Endodermal cell (in vitro differentiated cells): ENCODE data around the gene ETV6. TPM values are rescaled to one million over a fixed set of nuclear protein-coding genes. Genes with fewer than 3 reads are reported as not detected.

Source experiments
- DNase-seq: peaks from one replicate; pipeline ENCODE4 v3.0.0-alpha.2; 2017
- H3K27ac ChIP-seq: 2 replicates; pipeline ENCODE4 v1.5.1; 2013; ENCODE audit warnings: mild to moderate bottlenecking, low read depth, low read length, moderate library complexity
- H3K27me3 ChIP-seq: 2 replicates; pipeline ENCODE4 v1.6.1; 2013; ENCODE audit warnings: mild to moderate bottlenecking, low read length, moderate library complexity; ENCODE audit not compliant: insufficient read depth, control insufficient read depth, poor library complexity, severe bottlenecking
- H3K36me3 ChIP-seq: 2 replicates; pipeline ENCODE4 v1.7.0; 2013; ENCODE audit warnings: mild to moderate bottlenecking, low read length, moderate library complexity; ENCODE audit not compliant: control insufficient read depth, insufficient read depth
- H3K4me1 ChIP-seq: one replicate; pipeline ENCODE4 v1.7.0; 2013; ENCODE audit warnings: low read length; ENCODE audit not compliant: control insufficient read depth, insufficient read depth
- H3K4me3 ChIP-seq: 2 replicates; pipeline ENCODE4 v1.5.1; 2013; ENCODE audit warnings: mild to moderate bottlenecking, low read length, moderate library complexity
- H3K9ac ChIP-seq: 2 replicates; pipeline ENCODE4 v1.6.1; 2013; ENCODE audit warnings: mild to moderate bottlenecking, low read length, moderate library complexity; ENCODE audit not compliant: poor library complexity, severe bottlenecking; ENCODE audit errors: extremely low read depth
- H3K9me3 ChIP-seq: 2 replicates; pipeline ENCODE4 v1.6.1; 2013; ENCODE audit warnings: mild to moderate bottlenecking, low read length, moderate library complexity; ENCODE audit not compliant: control insufficient read depth
- H3K27ac Mint-ChIP-seq: 2 replicates; pipeline ENCODE4 v1.8.0; 2020; ENCODE audit warnings: mixed read lengths
- H3K27me3 Mint-ChIP-seq: 2 replicates; pipeline ENCODE4 v1.8.0; 2021; ENCODE audit warnings: mild to moderate bottlenecking, mixed read lengths; ENCODE audit not compliant: insufficient read depth
- H3K36me3 Mint-ChIP-seq: 2 replicates; pipeline ENCODE4 v1.8.0; 2020; ENCODE audit warnings: low read depth, mixed read lengths
- H3K4me1 Mint-ChIP-seq: 2 replicates; pipeline ENCODE4 v1.8.0; 2020; ENCODE audit warnings: mixed read lengths
- H3K4me3 Mint-ChIP-seq: 2 replicates; pipeline ENCODE4 v1.8.0; 2020; ENCODE audit warnings: mild to moderate bottlenecking, moderate library complexity, mixed read lengths
- H3K9me3 Mint-ChIP-seq: 2 replicates; pipeline ENCODE4 v1.8.0; 2020; ENCODE audit warnings: mild to moderate bottlenecking, mixed read lengths
- CTCF ChIP-seq: fragments of 200-600 bp; sonication (generic); conservative IDR thresholded peaks from 2 replicates; pipeline ENCODE4 v1.5.0; 2021; ENCODE audit warnings: antibody characterized with exemption, mild to moderate bottlenecking
- WGBS, 2 experiments: methylation state at CpG; one replicate each; pipeline versions ENCODE4 v1.1.5 to v1.1.7; 2013; ENCODE audit warnings: missing lambda C conversion rate in 2 of 2, mixed read lengths in 1 of 2; ENCODE audit not compliant: insufficient coverage in 1 of 2, insufficient read length in 1 of 2; 5-methylcytosine and 5-hydroxymethylcytosine counted together
- total RNA-seq, 2 donors: library from RNA; stranded (reverse); fragmentation: NEBNext Ultra II Directional in 1 of 2; extraction: Animal tissue kit (Norgen Biotek cat#: 25700) in 1 of 2; gene quantifications; 2 replicates in 1 of 2; 3 replicates in 1 of 2; pipeline ENCODE4 v1.2.1, GENCODE V29; 2021

The ETV6 gene
- total RNA-seq, 2 donors from 2014 or later = 9.3 to 22.1 TPM

- Histone ChIP-seq H3K36me3 (no peaks in the 10 kb centered on the region), H3K4me1 (peaks cover 4% of the 10 kb centered on the region), H3K27ac (no peak overlapping the region), H3K9me3 (no peaks in the 10 kb centered on the region), H3K4me3 (no peak overlapping the region), H3K27me3 (peaks cover 54% of the 10 kb centered on the region), H3K9ac (no peak overlapping the region)
- no peaks in the 10 kb centered on the region for H3K36me3 Mint-ChIP-seq
- H3K27me3 Mint-ChIP-seq = peaks cover 10% of the 10 kb centered on the region
- TF ChIP-seq CTCF = no peak
- WGBS, 2 experiments = 88 to 92% methylated on average over 1 to 2 of the region's 2 CpGs
- H3K4me3 Mint-ChIP-seq = no peak overlapping the region
- peak; percentile 24 for DNase-seq
- no peaks in the 10 kb centered on the region for H3K9me3 Mint-ChIP-seq
- H3K4me1 Mint-ChIP-seq = peaks cover 27% of the 10 kb centered on the region
- H3K27ac Mint-ChIP-seq = no peak overlapping the region
Observed at GRCh38 chr12:11658791-11659190, 9.3 kb downstream of the ETV6 start.

GRCh38 chr12:11660624-11661023, 11.2 kb downstream of the ETV6 start:
- Mint-ChIP-seq H3K4me3 (no peak overlapping the region), H3K27me3 (peaks cover 13% of the 10 kb centered on the region), H3K27ac (no peak overlapping the region), H3K4me1 (peaks cover 27% of the 10 kb centered on the region), H3K9me3 (no peaks in the 10 kb centered on the region), H3K36me3 (peaks cover 5% of the 10 kb centered on the region)
- Histone ChIP-seq H3K4me3 (no peak overlapping the region), H3K4me1 (peaks cover 4% of the 10 kb centered on the region), H3K27me3 (peaks cover 63% of the 10 kb centered on the region), H3K9me3 (no peaks in the 10 kb centered on the region), H3K36me3 (no peaks in the 10 kb centered on the region), H3K9ac (no peak overlapping the region), H3K27ac (no peak overlapping the region)
- DNase-seq = no peak
- no peak for TF ChIP-seq CTCF
- WGBS, 2 experiments = 94 to 100% methylated on average over 1 of the region's 1 CpG

DNA sequence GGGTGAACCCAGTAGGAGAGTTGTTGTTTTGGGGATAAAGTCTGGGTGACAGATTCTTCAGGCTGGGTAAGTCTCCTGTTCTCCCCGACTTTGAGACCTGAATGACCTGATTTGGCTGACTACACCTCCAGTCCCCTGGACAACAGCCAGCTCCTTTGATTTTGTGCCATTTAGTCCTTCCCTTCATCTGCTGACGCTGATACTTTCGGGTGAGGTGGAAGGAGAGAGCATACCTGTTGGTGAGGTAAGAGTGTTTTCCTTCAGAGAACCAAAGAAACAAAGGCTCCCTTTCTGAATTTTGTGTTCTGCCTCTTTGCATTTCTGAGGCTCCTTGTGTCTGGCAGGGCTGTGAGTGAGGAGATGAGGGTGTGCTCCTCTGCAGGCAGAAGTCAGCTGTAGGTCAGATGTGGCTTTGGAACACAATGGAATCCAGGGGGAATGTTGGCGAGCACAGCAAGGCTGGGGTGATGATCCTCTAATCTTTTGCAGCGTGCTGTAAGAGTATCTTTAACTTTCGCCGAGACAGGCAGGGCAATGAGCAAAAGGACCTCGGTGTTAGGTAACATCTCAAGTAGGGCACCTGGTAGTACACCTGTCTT, 12.1 kb downstream of the ETV6 start:
- no peak overlapping the region for H3K4me3 Mint-ChIP-seq
- no peak overlapping the region for H3K27ac ChIP-seq
- DNase-seq = peak; percentile 68
- peaks cover 13% of the 10 kb centered on the region for H3K27me3 Mint-ChIP-seq
- peaks cover 37% of the 10 kb centered on the region for H3K4me1 Mint-ChIP-seq
- H3K36me3 ChIP-seq = no peaks in the 10 kb centered on the region
- TF ChIP-seq CTCF = no peak
- H3K9me3 Mint-ChIP-seq = no peaks in the 10 kb centered on the region
- no peak overlapping the region for H3K4me3 ChIP-seq
- 77 to 85% methylated on average over 5 to 8 of the region's 8 CpGs for WGBS, 2 experiments
- peaks cover 4% of the 10 kb centered on the region for H3K4me1 ChIP-seq
- H3K36me3 Mint-ChIP-seq = peaks cover 5% of the 10 kb centered on the region
- peaks cover 62% of the 10 kb centered on the region for H3K27me3 ChIP-seq
- no peak overlapping the region for H3K9ac ChIP-seq
- no peaks in the 10 kb centered on the region for H3K9me3 ChIP-seq
- H3K27ac Mint-ChIP-seq = no peak overlapping the region
